HepG2 (cell line): ENCODE results near the gene RABL6. TPM values are rescaled to one million over a fixed set of nuclear protein-coding genes. Genes with fewer than 3 reads are reported as not detected.
A peak's percentile ranks its signal among the peaks of the same experiment; 100 is the strongest.

Experiments used
- ATAC-seq: fragments of 200-7000 bp; cut with Tn5 transposase; 3 replicates; pipeline ENCODE4 v1.9.1; 2020; ENCODE audit warnings: mild to moderate bottlenecking, moderate library complexity
- BruUV-seq: library from RNA; stranded (reverse); fragments of 400-500 nt; replicated peaks from 2 replicates; lab custom pipeline; 2021; lab: Mats Ljungman, UMichigan
- CTCF ChIA-PET: fragments of 300-600 bp; formaldehyde crosslinking; extraction: SDS; loops from one replicate; lab custom pipeline; 2021; ENCODE audit warnings: low total read pairs, inconsistent platforms, low intra/inter-chr PET ratio; lab: Yijun Ruan, JAX
- POLR2A ChIA-PET: fragments of 350-600 bp; sonication (Branson Sonifier 250); formaldehyde crosslinking; loops from one replicate; lab custom pipeline; 2020; ENCODE audit warnings: antibody characterized with exemption, inconsistent platforms; lab: Yijun Ruan, JAX
- DNase-seq: peaks from one replicate; pipeline ENCODE4 v3.0.0-alpha.2; 2015; ENCODE audit warnings: low spot score
- FAIRE-seq: peaks from 3 replicates; lab custom pipeline; 2011; peaks lifted over from hg19 to GRCh38; lab: Jason Lieb, UNC
- H2AFZ ChIP-seq: one replicate; pipeline ENCODE4 v1.6.1; 2011; ENCODE audit warnings: low read length, inconsistent platforms
- H3K27ac ChIP-seq: fragments of 300-600 bp; 3 replicates; pipeline ENCODE4 v1.8.0; 2011; ENCODE audit warnings: mixed run types, mild to moderate bottlenecking, mixed read lengths, low read length, inconsistent platforms; ENCODE audit not compliant: insufficient read depth; ENCODE audit errors: extremely low read length
- H3K27me3 ChIP-seq, 2 experiments: fragments of 200-600 bp in 1 of 2; 2 replicates in 1 of 2; 3 replicates in 1 of 2; pipeline versions ENCODE4 v1.6.0 to v1.8.0; 2011; ENCODE audit warnings: low read length in 2 of 2, mild to moderate bottlenecking in 2 of 2, moderate library complexity in 2 of 2, inconsistent platforms in 1 of 2; ENCODE audit not compliant: insufficient read depth in 2 of 2, control insufficient read depth in 1 of 2
- H3K36me3 ChIP-seq, 2 experiments: fragments of 200-600 bp in 1 of 2; replicated peaks in 1 of 2; 2 replicates in 1 of 2; 3 replicates in 1 of 2; pipeline versions ENCODE4 v1.5.1 to v1.8.0; 2011; ENCODE audit warnings: low read length in 2 of 2, inconsistent platforms in 1 of 2; ENCODE audit not compliant: insufficient read depth in 2 of 2, control insufficient read depth in 1 of 2
- H3K4me1 ChIP-seq: 2 replicates; pipeline ENCODE4 v1.5.1; 2012; ENCODE audit warnings: low read length, inconsistent platforms; ENCODE audit not compliant: insufficient read depth
- H3K4me2 ChIP-seq: 2 replicates; pipeline ENCODE4 v1.6.0; 2011; ENCODE audit warnings: low read depth, low read length, inconsistent platforms
- H3K4me3 ChIP-seq, 3 experiments: fragments of 200-600 bp in 1 of 3; sonication (generic), shearing (Covaris generic) in 1 of 3; replicated peaks in 1 of 3; 2 replicates each; pipeline ENCODE4 v1.5.1; 2011 to 2016; ENCODE audit warnings: low read length in 3 of 3, inconsistent platforms in 2 of 3, low read depth in 2 of 3, mild to moderate bottlenecking in 2 of 3, control low read depth in 1 of 3, mixed read lengths in 1 of 3; ENCODE audit not compliant: insufficient read depth in 1 of 3
- H3K79me2 ChIP-seq: one replicate; pipeline ENCODE4 v1.6.1; 2011; ENCODE audit warnings: low read length, inconsistent platforms; ENCODE audit not compliant: insufficient read depth
- H3K9ac ChIP-seq: 2 replicates; pipeline ENCODE4 v1.6.0; 2011; ENCODE audit warnings: mild to moderate bottlenecking, low read depth, low read length, inconsistent platforms; ENCODE audit not compliant: insufficient read depth
- H3K9me3 ChIP-seq: 2 replicates; pipeline ENCODE4 v1.5.1; 2012; ENCODE audit warnings: mild to moderate bottlenecking, low read length
- H4K20me1 ChIP-seq: 2 replicates; pipeline ENCODE4 v1.6.0; 2011; ENCODE audit warnings: inconsistent platforms, mild to moderate bottlenecking, low read length, moderate library complexity; ENCODE audit not compliant: insufficient read depth
- AGO1 ChIP-seq: fragments of 200-400 bp; formaldehyde crosslinking; IDR thresholded peaks from 2 replicates; pipeline ENCODE4 v1.6.1; 2017; ENCODE audit warnings: mild to moderate bottlenecking, low read depth, low read length, moderate library complexity; ENCODE audit not compliant: poor library complexity, severe bottlenecking
- ARID4A ChIP-seq: sonication (generic); formaldehyde crosslinking; IDR thresholded peaks from 2 replicates; pipeline ENCODE4 v1.5.0; 2020; ENCODE audit warnings: mild to moderate bottlenecking, missing genetic modification reagents, borderline replicate concordance
- DNMT3B ChIP-seq: conservative IDR thresholded peaks from 2 replicates; pipeline ENCODE4 v1.6.1; 2016; ENCODE audit warnings: missing biosample characterization, control low read depth
- GATAD1 ChIP-seq: IDR thresholded peaks from 2 replicates; pipeline ENCODE4 v1.6.1; 2016; ENCODE audit warnings: missing genetic modification reagents, missing compliant biosample characterization
- HMGA1 ChIP-seq: sonication (generic); formaldehyde crosslinking; conservative IDR thresholded peaks from 2 replicates; pipeline ENCODE4 v1.4.0; 2020; ENCODE audit warnings: missing genetic modification reagents
- RARG ChIP-seq: sonication (generic); formaldehyde crosslinking; IDR thresholded peaks from 2 replicates; pipeline ENCODE4 v1.4.0; 2020; ENCODE audit warnings: low read depth, mild to moderate bottlenecking, missing genetic modification reagents
- RBFOX2 ChIP-seq: fragments of 200-400 bp; formaldehyde crosslinking; IDR thresholded peaks from 2 replicates; pipeline ENCODE4 v1.6.1; 2017; ENCODE audit warnings: low read depth, mild to moderate bottlenecking, low read length
- RBM22 ChIP-seq: fragments of 200-400 bp; formaldehyde crosslinking; optimal IDR thresholded peaks from 2 replicates; pipeline ENCODE3; 2017; ENCODE audit warnings: mild to moderate bottlenecking, low read length, moderate library complexity
- ZFAT ChIP-seq: sonication (generic); formaldehyde crosslinking; conservative IDR thresholded peaks from 2 replicates; pipeline ENCODE4 v1.8.1; 2023; ENCODE audit warnings: missing genetic modification reagents, inconsistent platforms
- ZFX ChIP-seq: sonication (generic); formaldehyde crosslinking; IDR thresholded peaks from 2 replicates; pipeline ENCODE4 v1.4.0; 2020; ENCODE audit warnings: mild to moderate bottlenecking, low read depth, missing genetic modification reagents, moderate library complexity
- ZNF335 ChIP-seq: sonication (generic); formaldehyde crosslinking; IDR thresholded peaks from 2 replicates; pipeline ENCODE4 v1.4.0; 2020; ENCODE audit warnings: missing genetic modification reagents
- ZNF557 ChIP-seq: sonication (generic); formaldehyde crosslinking; IDR thresholded peaks from 2 replicates; pipeline ENCODE4 v1.4.0; 2020; ENCODE audit warnings: missing genetic modification reagents
- WGBS: methylation state at CpG from one replicate; pipeline ENCODE4 v1.1.6; 2017; ENCODE audit warnings: low lambda C conversion rate; 5-methylcytosine and 5-hydroxymethylcytosine counted together
- in situ Hi-C: cut with HindIII; loops from 2 replicates; pipeline ENCODE4 v1.10.0; 2017; ENCODE audit warnings: low pct_unique_long_range_greater_than_20kb; ENCODE audit not compliant: extremely low pct_ligation_motif_present
- intact Hi-C: fragments of 100-400 bp; cut with micrococcal nuclease; formaldehyde crosslinking; loops from one replicate; pipeline ENCODE4 v1.10.0; 2022; ENCODE audit not compliant: unreplicated experiment
- polyA plus RNA-seq, 8 experiments: library from polyadenylated mRNA; depleted of rRNA in 3 of 8; stranded (reverse) in 7 of 8; unstranded in 1 of 8; fragments of >200 nt; fragmentation: Illumina TruSeq in 4 of 8; extraction: Trizol in 4 of 8; gene quantifications; 2 replicates each; pipeline versions ENCODE4 v1.2.1 to v1.2.3, GENCODE V29; 2011 to 2016; ENCODE audit warnings: low read depth in 4 of 8, missing spikeins in 1 of 8, mixed read lengths in 1 of 8; ENCODE audit not compliant: insufficient read depth in 1 of 8
- total RNA-seq, 5 experiments: library from RNA; depleted of rRNA; stranded (reverse); fragments of >200 nt; fragmentation: Illumina TruSeq; extraction: Trizol; gene quantifications; 2 replicates each; pipeline ENCODE4 v1.2.3, GENCODE V29; 2016; ENCODE audit warnings: low read depth in 1 of 5
- TF ChIP-seq, protein P1 (sequence below): IDR thresholded peaks from 2 replicates; pipeline ENCODE4 v1.6.1; 2016; ENCODE audit warnings: missing genetic modification reagents, missing compliant biosample characterization
- TF ChIP-seq, protein P2 (sequence below): sonication (generic); formaldehyde crosslinking; IDR thresholded peaks from 2 replicates; pipeline ENCODE4 v1.5.1; 2020; ENCODE audit warnings: mild to moderate bottlenecking, missing genetic modification reagents, moderate library complexity

Gene RABL6
- total and polyA plus RNA-seq, 2 of the 13 experiments (the other 11 are each of a cell fraction or from before 2014, with no cell fraction given): 81.5 to 125 TPM

DNA sequence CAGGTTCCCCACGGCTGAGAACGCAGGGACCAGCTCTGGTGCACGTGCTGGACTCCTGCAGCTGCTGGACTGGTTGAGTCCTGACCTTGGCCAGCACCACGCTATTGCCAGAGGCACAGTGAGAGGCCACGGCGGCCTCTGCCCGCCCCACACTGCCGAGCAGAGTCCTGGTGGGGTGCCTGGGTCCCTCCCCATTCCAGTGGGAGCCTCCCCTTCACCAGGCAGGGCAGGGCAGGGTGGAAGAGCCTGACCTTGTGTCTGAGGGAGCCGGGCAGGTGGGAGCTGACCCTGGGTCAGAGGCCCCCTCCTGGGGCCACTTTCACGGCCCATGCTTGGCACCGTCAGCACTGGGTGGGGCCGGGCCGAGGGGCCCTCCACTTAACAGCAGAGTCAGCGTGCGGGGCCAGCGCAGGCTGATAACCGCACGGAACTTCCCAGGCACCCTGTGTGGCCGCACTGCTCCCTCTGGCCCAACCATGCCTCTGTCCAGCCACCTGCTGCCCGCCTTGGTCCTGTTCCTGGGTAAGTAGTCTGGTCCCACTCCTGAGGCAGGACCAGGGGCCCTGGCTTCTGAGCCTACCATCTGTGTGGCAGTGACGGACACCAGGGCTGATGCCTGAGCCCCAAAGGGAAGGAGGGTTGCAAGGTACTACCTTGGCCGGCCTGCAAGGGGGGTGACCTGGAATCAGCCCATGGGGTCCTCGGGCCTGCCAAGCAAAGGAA is 44.4 kb downstream of the RABL6 start, which contains the start of gene MAMDC4:
TSS of gene MAMDC4 (plus strand) at position 406 of the 723 bp plus-strand sequence. CDS start at position 477, 71 bp downstream.
- H2AFZ ChIP-seq: no peak within 1 kb of the TSS
- no peak within 1 kb of the TSS for H3K4me2 ChIP-seq
- WGBS: 84% methylated on average over 5 of the region's 23 CpGs
- DNase-seq: no peak
- peaks cover 17% of the 10 kb centered on the region for H3K79me2 ChIP-seq
- H3K27me3 ChIP-seq: no peaks in the 10 kb centered on the region; a peak in 1 of 5 replicates
- peaks cover 35% of the 10 kb centered on the region for H3K4me1 ChIP-seq
- ATAC-seq: no peak
- POLR2A ChIA-PET: interaction anchor here (0.7 to 1.0 kb wide), 3 partner anchors 8 to 14 kb away, joined by 4 to 5 read pairs (median 4); partner anchors contain the start of gene EDF1
- peaks cover 11 to 20% of the 10 kb centered on the region in 2 experiments for H3K36me3 ChIP-seq
- in situ Hi-C loops (no loop called here), intact Hi-C loops (no loop called here)
- H3K9me3 ChIP-seq: no peaks in the 10 kb centered on the region
- peak within 1 kb of the TSS; percentile 31 for H3K27ac ChIP-seq
- no peak within 1 kb of the TSS; a peak in 1 of 6 replicates for H3K4me3 ChIP-seq
- no peak for FAIRE-seq
- BruUV-seq: no TSS peak
- no peak within 1 kb of the TSS for H3K9ac ChIP-seq
- H4K20me1 ChIP-seq: peaks cover 9% of the 10 kb centered on the region; the same call in 1 of the 2 replicates
- CTCF ChIA-PET: no interaction called here
- TF ChIP-seq, protein P1, sequence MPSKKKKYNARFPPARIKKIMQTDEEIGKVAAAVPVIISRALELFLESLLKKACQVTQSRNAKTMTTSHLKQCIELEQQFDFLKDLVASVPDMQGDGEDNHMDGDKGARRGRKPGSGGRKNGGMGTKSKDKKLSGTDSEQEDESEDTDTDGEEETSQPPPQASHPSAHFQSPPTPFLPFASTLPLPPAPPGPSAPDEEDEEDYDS (CRISPR knock-in tag): no peak
- no peak for TF ChIP-seq GATAD1
- no peak for TF ChIP-seq RBM22
- TF ChIP-seq ZNF335 (CRISPR knock-in tag): no peak
- TF ChIP-seq RBFOX2: peak; percentile 67
- TF ChIP-seq ZNF557 (CRISPR knock-in tag): no peak
- TF ChIP-seq ARID4A (CRISPR knock-in tag): 0 out of 2 replicates have a peak, but pooled peaks have one; percentile 28
- peak; percentile 74 for TF ChIP-seq AGO1
- no peak for TF ChIP-seq ZFAT
- no peak for TF ChIP-seq DNMT3B
- TF ChIP-seq ZFX (CRISPR knock-in tag): peak; percentile 33; the same call in 1 of the 2 replicates
- no peak for TF ChIP-seq RARG (CRISPR knock-in tag)
- no peak for TF ChIP-seq HMGA1 (CRISPR knock-in tag)
- TF ChIP-seq, protein P2, sequence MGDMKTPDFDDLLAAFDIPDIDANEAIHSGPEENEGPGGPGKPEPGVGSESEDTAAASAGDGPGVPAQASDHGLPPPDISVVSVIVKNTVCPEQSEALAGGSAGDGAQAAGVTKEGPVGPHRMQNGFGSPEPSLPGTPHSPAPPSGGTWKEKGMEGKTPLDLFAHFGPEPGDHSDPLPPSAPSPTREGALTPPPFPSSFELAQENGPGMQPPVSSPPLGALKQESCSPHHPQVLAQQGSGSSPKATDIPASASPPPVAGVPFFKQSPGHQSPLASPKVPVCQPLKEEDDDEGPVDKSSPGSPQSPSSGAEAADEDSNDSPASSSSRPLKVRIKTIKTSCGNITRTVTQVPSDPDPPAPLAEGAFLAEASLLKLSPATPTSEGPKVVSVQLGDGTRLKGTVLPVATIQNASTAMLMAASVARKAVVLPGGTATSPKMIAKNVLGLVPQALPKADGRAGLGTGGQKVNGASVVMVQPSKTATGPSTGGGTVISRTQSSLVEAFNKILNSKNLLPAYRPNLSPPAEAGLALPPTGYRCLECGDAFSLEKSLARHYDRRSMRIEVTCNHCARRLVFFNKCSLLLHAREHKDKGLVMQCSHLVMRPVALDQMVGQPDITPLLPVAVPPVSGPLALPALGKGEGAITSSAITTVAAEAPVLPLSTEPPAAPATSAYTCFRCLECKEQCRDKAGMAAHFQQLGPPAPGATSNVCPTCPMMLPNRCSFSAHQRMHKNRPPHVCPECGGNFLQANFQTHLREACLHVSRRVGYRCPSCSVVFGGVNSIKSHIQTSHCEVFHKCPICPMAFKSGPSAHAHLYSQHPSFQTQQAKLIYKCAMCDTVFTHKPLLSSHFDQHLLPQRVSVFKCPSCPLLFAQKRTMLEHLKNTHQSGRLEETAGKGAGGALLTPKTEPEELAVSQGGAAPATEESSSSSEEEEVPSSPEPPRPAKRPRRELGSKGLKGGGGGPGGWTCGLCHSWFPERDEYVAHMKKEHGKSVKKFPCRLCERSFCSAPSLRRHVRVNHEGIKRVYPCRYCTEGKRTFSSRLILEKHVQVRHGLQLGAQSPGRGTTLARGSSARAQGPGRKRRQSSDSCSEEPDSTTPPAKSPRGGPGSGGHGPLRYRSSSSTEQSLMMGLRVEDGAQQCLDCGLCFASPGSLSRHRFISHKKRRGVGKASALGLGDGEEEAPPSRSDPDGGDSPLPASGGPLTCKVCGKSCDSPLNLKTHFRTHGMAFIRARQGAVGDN: peak; percentile 63
